Upper lobe of left lung (tissue), 6 donors: ENCODE results near the gene STK11. TPM values are rescaled to one million over a fixed set of nuclear protein-coding genes. Genes with fewer than 3 reads are reported as not detected.
A peak's percentile ranks its signal among the peaks of the same experiment; 100 is the strongest.

Source experiments
- ATAC-seq, 2 donors: fragments of 200-7000 bp; cut with Tn5 transposase; one replicate each; pipeline ENCODE4 v1.9.1; 2022; ENCODE audit warnings: mild to moderate bottlenecking in 2 of 2, moderate library complexity in 2 of 2; ENCODE audit not compliant: low FRiP score in 2 of 2
- DNase-seq, 2 donors: peaks; one replicate each; pipeline ENCODE4 v3.0.0-alpha.2; 2019 to 2020
- H3K27ac ChIP-seq, 4 donors: fragments of 200-600 bp; sonication (generic); one replicate each; pipeline ENCODE4 v1.5.1; 2016 to 2019
- H3K27me3 ChIP-seq, 4 donors: fragments of 200-600 bp; sonication (generic); one replicate each; pipeline ENCODE4 v1.5.1; 2017 to 2019
- H3K36me3 ChIP-seq, 4 donors: fragments of 200-600 bp; sonication (generic); one replicate each; pipeline ENCODE4 v1.5.1; 2016 to 2019
- H3K4me1 ChIP-seq, 4 donors: fragments of 200-600 bp; sonication (generic); one replicate each; pipeline ENCODE4 v1.5.1; 2018 to 2019
- H3K4me3 ChIP-seq, 4 donors: fragments of 200-600 bp; sonication (generic); one replicate each; pipeline ENCODE4 v1.5.1; 2017 to 2019; ENCODE audit warnings: mild to moderate bottlenecking in 2 of 4, moderate library complexity in 1 of 4
- H3K9me3 ChIP-seq, 4 donors: fragments of 200-600 bp; sonication (generic); one replicate each; pipeline ENCODE4 v1.5.1; 2018 to 2019
- CTCF ChIP-seq, 6 experiments: fragments of 450-650 bp in 4 of 6; fragments of 200-600 bp in 2 of 6; sonication (generic) in 2 of 6; IDR thresholded peaks; one replicate each; pipeline ENCODE4 v1.5.1; 2016 to 2019; ENCODE audit warnings: antibody characterized with exemption in 6 of 6
- EP300 ChIP-seq, 4 donors: sonication (generic); formaldehyde crosslinking; IDR thresholded peaks; one replicate each; pipeline ENCODE4 v1.5.1; 2017; ENCODE audit warnings: antibody characterized with exemption in 4 of 4, control low read depth in 2 of 4
- POLR2A ChIP-seq, 4 donors: fragments of 450-650 bp; IDR thresholded peaks; one replicate each; pipeline ENCODE4 v1.5.1; 2016 to 2017; ENCODE audit warnings: antibody characterized with exemption in 4 of 4, mild to moderate bottlenecking in 2 of 4
- POLR2AphosphoS5 ChIP-seq, 2 donors: sonication (generic); formaldehyde crosslinking; IDR thresholded peaks; one replicate each; pipeline ENCODE4 v1.5.1; 2017; ENCODE audit warnings: antibody characterized with exemption in 2 of 2
- WGBS, 2 donors: methylation state at CpG; one replicate each; pipeline ENCODE4 v1.1.5; 2017 to 2018; 5-methylcytosine and 5-hydroxymethylcytosine counted together
- total RNA-seq, 6 donors: library from RNA; depleted of rRNA in 4 of 6; stranded (reverse); fragments of >200 nt in 4 of 6; gene quantifications; one replicate each; pipeline versions ENCODE4 v1.1.0 to v1.2.1, GENCODE V29; 2016 to 2021
- donor health status: DM: no; HTN: no; CAD: no; lungs with moderate emphysema.
- donor health status: DM: no; HTN: yes; CAD: no; lungs with severe emphysema.

STK11 gene
- total RNA-seq, 6 donors from 2014 or later: 50.2 to 168 (median 63.2) TPM

GRCh38 chr19:1273263-1274041 lies 67.9 kb downstream of the STK11 start:
- Histone ChIP-seq H3K4me1 (peaks cover 64 to 78% (median 67%) of the 10 kb centered on the region in 4 donors), H3K27ac (peak overlapping the region; percentile 45 to 99 (median 94)), H3K9me3 (no peaks in the 10 kb centered on the region), H3K27me3 (no peaks in the 10 kb centered on the region), H3K4me3 (no peak overlapping the region), H3K36me3 (peaks cover 32 to 57% (median 44%) of the 10 kb centered on the region in 4 donors)
- DNase-seq (peak; percentile 55 to 75), ATAC-seq (no peak)
- TF ChIP-seq POLR2A (IDR thresholded peaks at IDR 0.05): peak in 1 of 4 donors; percentile 10
- TF ChIP-seq CTCF (IDR thresholded peaks at IDR 0.05): no peak
- 81 to 85% methylated on average over 19 to 25 of the region's 25 CpGs for whole genome bisulfite sequencing, 2 donors

- ATAC-seq (no peak), DNase-seq (peak in 1 of 2 donors; percentile 87)
- peak overlapping the region in 3 of 4 donors; percentile 60 to 69 (median 69) for H3K4me3 ChIP-seq
- TF ChIP-seq EP300 (IDR thresholded peaks at IDR 0.05) (no peak), POLR2AphosphoS5 (IDR thresholded peaks at IDR 0.05) (no peak), POLR2A (IDR thresholded peaks at IDR 0.05) (no peak), CTCF (IDR thresholded peaks at IDR 0.05) (no peak)
- H3K36me3 ChIP-seq: peaks cover 37 to 65% (median 50%) of the 10 kb centered on the region in 4 donors
- no peaks in the 10 kb centered on the region for H3K9me3 ChIP-seq
- peak overlapping the region; percentile 92 to 99 (median 97) for H3K27ac ChIP-seq
- WGBS, 2 donors: 83 to 87% methylated on average over 45 of the region's 46 CpGs
- peaks cover 61 to 73% (median 62%) of the 10 kb centered on the region in 4 donors for H3K4me1 ChIP-seq
- no peaks in the 10 kb centered on the region for H3K27me3 ChIP-seq
Observed at GRCh38 chr19:1274081-1274851, 68.7 kb downstream of the STK11 start.

- peak overlapping the region in 3 of 4 donors; percentile 60 to 69 (median 69) for H3K4me3 ChIP-seq
- TF ChIP-seq CTCF (IDR thresholded peaks at IDR 0.05): no peak
- TF ChIP-seq POLR2AphosphoS5 (IDR thresholded peaks at IDR 0.05): no peak
- no peak for TF ChIP-seq EP300 (IDR thresholded peaks at IDR 0.05)
- no peak for TF ChIP-seq POLR2A (IDR thresholded peaks at IDR 0.05)
- peaks cover 61 to 71% (median 62%) of the 10 kb centered on the region in 4 donors for H3K4me1 ChIP-seq
- DNase-seq (no peak), ATAC-seq (peak in 1 of 2 donors; percentile 0)
- no peaks in the 10 kb centered on the region for H3K27me3 ChIP-seq
- no peaks in the 10 kb centered on the region for H3K9me3 ChIP-seq
- H3K27ac ChIP-seq: peak overlapping the region; percentile 92 to 99 (median 97)
- WGBS, 2 donors: 45 to 89% methylated on average over 5 to 35 of the region's 44 CpGs
- H3K36me3 ChIP-seq: peaks cover 37 to 68% (median 53%) of the 10 kb centered on the region in 4 donors
Observed at GRCh38 chr19:1274852-1275259, 69.3 kb downstream of the STK11 start.

- no peaks in the 10 kb centered on the region for H3K27me3 ChIP-seq
- TF ChIP-seq POLR2A (IDR thresholded peaks at IDR 0.05) (peak in 3 of 4 donors; percentile 72 to 95 (median 80)), POLR2AphosphoS5 (IDR thresholded peaks at IDR 0.05) (peak in 1 of 2 donors; percentile 59), CTCF (IDR thresholded peaks at IDR 0.05) (peak in 4 of 6 experiments; percentile 38 to 47 (median 40)), EP300 (IDR thresholded peaks at IDR 0.05) (peak in 1 of 4 donors; percentile 16)
- H3K9me3 ChIP-seq: no peaks in the 10 kb centered on the region
- DNase-seq (peak; percentile 95 to 99), ATAC-seq (peak; percentile 91 to 94)
- H3K4me1 ChIP-seq: peaks cover 57 to 65% (median 57%) of the 10 kb centered on the region in 4 donors
- peak within 1 kb of the TSS; percentile 92 to 99 (median 97) for H3K27ac ChIP-seq
- WGBS, 2 donors: 0% methylated on average over 41 of the region's 98 CpGs; no CpG with 5 or more reads in 1 of the 2 donors
- H3K4me3 ChIP-seq: peak within 1 kb of the TSS; percentile 60 to 72 (median 69)
- peaks cover 37 to 64% (median 53%) of the 10 kb centered on the region in 4 donors for H3K36me3 ChIP-seq
Observed at GRCh38 chr19:1275260-1275975, 69.8 kb downstream of the STK11 start, which contains the start of gene FAM174C. Gene FAM174C (plus strand): TSS chr19:1275530. CDS start chr19:1275550, 20 bp downstream.
